Subcutaneous adipose tissue (tissue), 4 donors: ENCODE results near the gene KPNA1. TPM values are rescaled to one million over a fixed set of nuclear protein-coding genes. Genes with fewer than 3 reads are reported as not detected.

Experiments
- total RNA-seq, 4 donors: library from RNA; depleted of rRNA; stranded (reverse); fragments of >200 nt; gene quantifications; one replicate each; pipeline ENCODE4 v1.1.0, GENCODE V29; 2016
- TF ChIP-seq, protein P1 (sequence below): fragments of 450-650 bp; IDR thresholded peaks from one replicate; pipeline ENCODE4 v1.5.1; 2016; ENCODE audit warnings: low read depth, mild to moderate bottlenecking, control low read depth, antibody characterized with exemption, moderate library complexity

KPNA1 gene
- total RNA-seq, 4 donors from 2014 or later = 35.9 to 54.8 (median 42.4) TPM

DNA sequence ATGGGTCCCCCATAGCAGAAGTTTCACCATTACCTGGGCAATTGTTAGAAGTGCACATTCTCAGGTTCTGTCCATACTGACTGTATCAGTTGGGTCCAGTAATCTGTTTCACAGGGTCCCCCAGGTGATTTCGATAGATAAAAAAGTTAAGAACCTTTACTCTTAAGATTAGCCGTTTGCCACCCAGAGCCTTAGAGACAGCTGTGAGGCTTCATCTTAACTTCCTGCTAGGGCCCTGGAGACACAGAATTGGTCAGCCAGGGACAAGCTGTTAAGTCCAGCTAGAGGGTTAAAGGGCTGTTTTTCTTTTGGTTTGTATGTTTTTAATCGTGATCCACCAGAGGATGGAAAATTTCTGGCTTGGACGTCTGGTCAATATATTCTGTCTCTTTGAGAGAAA, 124.1 kb downstream of the KPNA1 start:
- TF ChIP-seq, protein P1, sequence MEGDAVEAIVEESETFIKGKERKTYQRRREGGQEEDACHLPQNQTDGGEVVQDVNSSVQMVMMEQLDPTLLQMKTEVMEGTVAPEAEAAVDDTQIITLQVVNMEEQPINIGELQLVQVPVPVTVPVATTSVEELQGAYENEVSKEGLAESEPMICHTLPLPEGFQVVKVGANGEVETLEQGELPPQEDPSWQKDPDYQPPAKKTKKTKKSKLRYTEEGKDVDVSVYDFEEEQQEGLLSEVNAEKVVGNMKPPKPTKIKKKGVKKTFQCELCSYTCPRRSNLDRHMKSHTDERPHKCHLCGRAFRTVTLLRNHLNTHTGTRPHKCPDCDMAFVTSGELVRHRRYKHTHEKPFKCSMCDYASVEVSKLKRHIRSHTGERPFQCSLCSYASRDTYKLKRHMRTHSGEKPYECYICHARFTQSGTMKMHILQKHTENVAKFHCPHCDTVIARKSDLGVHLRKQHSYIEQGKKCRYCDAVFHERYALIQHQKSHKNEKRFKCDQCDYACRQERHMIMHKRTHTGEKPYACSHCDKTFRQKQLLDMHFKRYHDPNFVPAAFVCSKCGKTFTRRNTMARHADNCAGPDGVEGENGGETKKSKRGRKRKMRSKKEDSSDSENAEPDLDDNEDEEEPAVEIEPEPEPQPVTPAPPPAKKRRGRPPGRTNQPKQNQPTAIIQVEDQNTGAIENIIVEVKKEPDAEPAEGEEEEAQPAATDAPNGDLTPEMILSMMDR = no peak

DNA sequence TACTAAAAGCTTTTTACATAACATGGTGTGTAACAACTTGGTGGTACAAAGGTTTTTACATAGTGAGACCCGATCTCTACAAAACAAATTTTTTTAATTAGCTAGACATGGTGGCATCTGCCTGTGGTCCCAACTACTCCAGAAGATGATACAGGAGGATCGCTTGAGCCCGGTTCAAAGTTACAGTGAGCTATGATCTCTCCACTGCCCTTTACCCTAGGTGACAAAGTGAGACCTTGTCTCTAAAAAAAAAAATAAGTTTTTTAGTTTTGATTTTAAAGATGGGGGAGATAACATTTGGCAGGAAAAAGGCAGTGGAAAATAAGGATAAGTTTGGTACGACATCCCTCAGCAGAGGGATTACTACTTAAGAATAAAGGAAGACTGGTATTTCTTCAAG, 124.8 kb downstream of the KPNA1 start:
- TF ChIP-seq, protein P1 = no peak

DNA sequence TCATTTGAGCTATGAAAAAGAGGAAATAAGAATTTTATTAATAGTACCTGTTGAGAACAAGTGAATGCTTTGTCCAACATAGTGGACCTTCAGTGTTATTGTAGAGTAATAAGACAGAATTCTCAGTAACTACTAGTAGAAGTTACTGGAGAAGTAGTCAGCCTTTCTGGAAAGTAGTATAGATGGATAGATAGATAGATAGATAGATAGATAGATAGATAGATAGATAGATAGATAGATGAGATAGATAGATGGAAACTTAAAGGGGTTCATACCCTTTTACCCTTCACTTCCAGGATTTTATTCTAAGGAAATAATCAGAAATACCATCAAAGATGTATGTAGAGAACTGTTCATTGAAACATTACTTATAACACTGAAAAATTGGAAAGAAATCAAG, 125.5 kb downstream of the KPNA1 start:
- TF ChIP-seq, protein P1 = no peak

DNA sequence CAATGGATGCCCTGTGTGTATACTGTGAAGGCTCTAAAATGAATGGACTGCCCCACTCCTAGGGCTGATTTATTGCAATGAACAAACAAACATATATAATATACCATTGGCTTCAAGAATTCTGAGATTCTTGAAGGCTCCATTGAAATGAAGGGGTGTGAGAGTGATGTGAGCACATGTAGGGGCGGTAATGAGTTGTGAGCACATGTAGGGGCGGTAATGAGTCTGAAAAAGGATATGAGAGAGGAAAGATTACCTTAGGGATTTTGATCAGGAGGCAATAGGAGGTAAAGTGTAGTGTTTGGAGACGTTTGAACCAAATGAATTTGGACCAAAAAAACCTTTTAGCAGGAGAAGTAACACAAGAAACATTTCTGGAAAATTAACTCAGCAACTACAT, 127.0 kb downstream of the KPNA1 start:
- TF ChIP-seq, protein P1 = no peak

DNA sequence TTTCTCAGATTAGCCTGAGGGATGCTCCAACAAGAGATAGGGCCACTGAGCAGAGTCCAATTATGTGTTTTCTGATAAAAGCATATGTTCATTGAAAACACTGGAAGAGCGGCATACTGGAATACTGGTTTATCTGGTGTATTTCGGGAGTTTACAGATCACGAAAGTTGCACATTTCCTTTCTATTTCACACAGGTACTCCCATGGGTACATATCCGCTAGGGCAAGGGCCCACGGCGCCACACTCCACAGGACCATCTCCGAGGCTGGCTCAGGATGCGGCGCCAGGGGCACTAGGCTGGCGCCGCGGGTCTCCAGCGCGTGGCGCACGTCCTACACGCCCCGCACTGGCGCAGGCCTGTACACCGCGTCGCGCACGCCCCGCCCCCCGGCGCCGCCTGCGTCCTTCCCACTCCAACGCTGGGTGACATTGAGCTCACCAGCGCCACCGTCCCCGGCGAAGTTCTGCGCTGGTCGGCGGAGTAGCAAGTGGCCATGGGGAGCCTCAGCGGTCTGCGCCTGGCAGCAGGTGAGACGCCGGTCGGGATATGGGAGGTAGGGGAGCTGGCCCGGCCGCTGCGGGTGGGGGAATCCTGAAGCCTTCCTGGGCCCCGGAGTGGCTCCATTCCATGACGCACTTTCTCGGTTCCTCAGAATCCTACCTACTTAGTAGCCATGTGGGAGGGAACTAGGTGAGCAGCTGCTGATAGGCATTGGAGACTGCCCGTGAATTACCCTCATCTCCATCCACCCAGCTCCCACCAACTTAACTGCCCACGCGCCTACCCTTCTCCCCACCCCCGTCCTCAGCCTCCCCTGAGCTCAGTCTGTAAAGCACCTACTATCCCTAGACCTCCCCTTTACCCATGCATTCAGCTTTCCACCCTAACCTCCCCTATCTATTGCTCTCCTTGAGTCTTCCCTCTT, 130.7 kb downstream of the KPNA1 start, which contains the start of gene FAM162A:
Gene FAM162A (plus strand): TSS at position 412 of the 927 bp plus-strand sequence. CDS start 84 bp downstream, at position 496.
- TF ChIP-seq, protein P1 = no peak

DNA sequence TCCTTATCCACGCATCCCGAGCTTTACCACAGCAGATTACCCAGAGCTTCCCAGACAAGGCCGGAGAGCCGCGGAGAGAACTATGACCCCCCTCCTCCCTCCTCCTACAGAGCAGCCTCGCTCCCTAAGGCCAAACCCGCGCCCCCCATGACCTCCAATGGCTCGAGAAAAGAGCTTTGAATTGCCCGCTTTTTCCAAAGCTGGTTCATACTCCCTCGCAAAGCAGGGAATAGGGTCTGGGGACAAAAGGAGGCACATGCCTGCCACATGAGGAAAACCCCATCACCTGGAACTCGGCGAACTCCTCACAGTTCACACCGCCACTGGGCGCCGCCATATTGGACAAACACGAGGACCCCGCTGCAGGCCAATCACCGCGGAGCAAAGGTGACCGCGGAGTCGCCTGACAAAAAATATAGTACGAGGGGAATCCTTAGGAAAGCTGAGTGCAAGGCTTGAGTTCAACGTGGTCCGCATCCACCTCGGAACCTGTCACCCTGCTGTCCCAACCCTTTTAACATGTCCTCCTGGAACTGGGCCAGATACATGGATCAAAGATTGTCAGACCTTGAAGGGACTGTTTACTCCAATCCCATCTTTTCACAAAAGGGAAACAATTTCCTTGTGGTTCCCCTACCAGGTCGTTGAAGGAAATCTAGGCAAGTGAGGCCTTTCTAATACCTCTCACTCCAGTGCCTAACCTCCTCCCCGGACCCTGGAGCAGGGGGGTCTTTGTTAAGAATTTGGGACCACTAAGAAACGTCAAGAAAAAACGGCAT, 131.7 kb downstream of the KPNA1 start, which contains the start of gene MIX23:
Gene MIX23 (minus strand): TSS at position 344 of the 779 bp plus-strand sequence. CDS start 7 bp downstream, at position 337.
- TF ChIP-seq, protein P1 = no peak

DNA sequence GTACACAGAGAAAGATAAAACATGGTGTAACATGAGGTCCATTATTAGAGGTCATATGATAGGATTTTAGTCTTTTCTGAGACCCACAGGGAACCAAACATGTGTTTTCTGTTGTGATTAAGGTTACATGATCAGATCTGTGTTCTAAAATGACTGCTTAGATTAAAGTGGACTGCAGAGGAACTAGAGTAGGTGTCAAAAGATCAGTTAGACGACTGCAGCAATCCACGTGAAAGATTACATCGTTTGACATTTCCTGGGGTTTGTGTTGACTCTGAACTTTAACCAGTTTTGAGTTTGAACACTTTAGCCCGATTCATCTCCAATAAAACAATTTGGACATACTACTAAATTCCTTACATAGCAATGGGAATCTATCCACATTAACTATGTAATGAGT, 136.8 kb downstream of the KPNA1 start:
- TF ChIP-seq, protein P1 = no peak
